Stimulated activated CD8-positive, alpha-beta memory T cell treated with anti-CD3 and anti-CD28 coated beads, Interleukin-4, amount 100 ng/mL, for 4 hours (primary cell): ENCODE measurements around the gene SLC50A1.

ENCODE experiments used
- DNase-seq, 2 donors: peaks; one replicate each; pipeline ENCODE4 v3.0.0-alpha.2; 2020; ENCODE audit warnings: low read depth in 2 of 2, low spot score in 1 of 2

SLC50A1 gene

DNA sequence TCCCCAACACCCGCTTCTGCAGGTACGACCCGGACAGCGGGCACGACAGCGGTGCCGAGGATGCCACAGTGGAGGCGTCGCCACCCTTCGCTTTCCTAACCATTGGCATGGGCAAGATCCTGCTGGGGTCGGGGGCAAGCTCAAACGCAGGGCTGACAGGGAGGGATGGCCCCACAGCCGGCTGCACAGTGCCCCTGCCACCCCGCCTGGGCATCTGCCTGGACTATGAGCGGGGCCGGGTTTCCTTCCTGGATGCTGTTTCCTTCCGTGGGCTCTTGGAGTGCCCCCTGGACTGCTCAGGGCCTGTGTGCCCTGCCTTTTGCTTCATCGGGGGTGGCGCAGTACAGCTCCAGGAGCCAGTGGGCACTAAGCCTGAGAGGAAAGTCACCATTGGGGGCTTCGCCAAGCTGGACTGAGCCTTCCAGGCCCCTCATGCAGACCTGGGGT is 48.1 kb downstream of the SLC50A1 start:
- DNase-seq: no peak

- DNase-seq: no peak
Measured at GRCh38 chr1:155184351-155184811, 48.7 kb downstream of the SLC50A1 start.

DNA sequence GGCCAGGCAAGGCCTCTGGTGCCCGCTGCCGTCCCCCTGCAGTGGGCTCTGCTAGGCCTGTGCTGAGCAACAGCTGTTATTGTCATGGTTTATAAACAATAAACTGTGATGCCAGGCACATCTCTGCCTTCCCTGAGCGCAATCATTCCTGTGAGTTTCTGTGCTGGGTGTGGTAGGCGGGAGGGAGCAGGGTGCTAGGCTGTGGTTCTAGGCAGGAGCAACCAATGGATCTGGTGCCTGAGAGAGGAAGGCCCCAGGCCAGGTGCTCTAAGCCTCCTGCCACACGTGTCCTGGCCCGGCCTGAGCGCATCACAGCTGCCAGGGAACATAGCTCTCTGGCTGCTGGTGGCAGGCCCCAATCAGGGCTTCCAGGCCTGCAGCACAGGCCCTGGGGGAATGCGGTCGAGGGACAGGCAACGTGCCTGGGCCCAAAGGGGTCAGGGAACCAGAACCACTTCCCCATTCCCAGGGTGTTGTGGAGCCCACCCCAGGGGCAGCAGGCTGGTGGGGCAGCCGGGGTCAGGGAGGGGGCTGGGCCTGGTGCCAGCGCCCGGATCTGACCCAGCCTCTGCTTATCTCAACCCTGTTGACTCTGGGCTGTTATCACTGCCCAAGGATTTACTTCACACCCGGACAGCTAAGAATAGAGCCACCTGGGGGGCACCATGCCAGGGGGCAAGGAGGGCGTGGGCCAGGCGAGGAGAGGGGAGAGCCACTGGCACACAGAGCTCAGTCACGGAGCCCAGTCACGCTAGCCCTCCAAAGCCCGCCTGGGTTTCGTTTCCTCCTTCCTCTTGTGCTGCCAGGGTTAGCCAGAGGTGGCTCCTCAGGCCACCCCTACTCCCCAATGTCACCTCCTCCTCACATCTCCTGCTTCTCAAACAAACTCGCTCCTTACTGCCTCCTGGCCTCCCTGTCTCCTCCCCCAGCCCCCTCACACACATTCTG is 49.5 kb downstream of the SLC50A1 start:
- no peak for DNase-seq

DNA sequence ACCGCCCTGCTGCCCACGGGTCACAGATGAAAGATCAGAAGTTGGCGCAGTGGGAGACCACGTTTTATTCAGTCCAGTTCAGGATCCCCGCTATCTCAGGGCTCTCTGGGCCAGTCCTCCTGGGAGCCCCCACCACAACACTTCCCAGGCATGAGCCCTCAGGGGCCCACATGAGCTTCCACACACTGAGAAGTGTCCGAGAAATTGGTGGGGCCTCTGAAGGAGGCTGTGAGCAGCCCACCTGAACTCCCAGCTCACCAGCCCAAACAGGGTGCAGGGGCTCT is 50.1 kb downstream of the SLC50A1 start:
- DNase-seq: no peak

DNA sequence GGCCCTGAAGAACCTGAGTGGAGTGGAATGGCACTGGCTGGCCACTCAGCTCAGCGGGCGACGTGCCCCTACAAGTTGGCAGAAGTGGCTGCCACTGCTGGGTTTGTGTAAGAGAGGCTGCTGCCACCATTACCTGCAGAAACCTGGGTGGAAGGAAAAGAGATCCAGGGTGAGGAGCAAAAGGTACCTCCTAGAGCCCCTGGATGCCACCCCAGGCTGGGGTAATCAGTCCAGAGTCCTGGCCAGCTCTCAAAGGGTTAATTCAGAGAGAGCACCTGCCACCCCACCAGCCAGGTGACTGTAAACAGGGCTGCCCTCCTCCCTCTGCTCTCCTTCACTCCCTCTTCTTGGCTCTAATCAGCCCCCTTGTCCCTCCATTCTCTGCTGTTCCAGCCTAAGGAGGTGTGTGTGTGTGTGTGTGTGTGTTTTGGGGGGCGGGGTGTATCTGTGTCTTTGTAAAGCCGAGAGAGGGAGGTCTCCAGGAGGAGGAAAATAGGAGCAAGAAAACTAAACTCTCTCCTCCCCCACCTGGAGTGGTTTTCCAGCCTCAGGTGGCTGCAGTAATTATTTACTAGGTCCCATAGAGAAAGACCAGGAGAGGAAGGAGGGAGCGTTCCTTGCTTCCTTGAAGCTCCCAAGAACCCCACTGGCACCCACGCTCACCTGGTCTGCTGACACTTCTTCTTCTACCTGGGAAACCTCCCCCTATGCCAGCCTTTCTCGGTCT is 50.6 kb downstream of the SLC50A1 start:
- no peak for DNase-seq

- no peak for DNase-seq
Measured at GRCh38 chr1:155186794-155187455, 51.3 kb downstream of the SLC50A1 start.

GRCh38 chr1:155187456-155187891 is 51.8 kb downstream of the SLC50A1 start:
- no peak for DNase-seq

DNA sequence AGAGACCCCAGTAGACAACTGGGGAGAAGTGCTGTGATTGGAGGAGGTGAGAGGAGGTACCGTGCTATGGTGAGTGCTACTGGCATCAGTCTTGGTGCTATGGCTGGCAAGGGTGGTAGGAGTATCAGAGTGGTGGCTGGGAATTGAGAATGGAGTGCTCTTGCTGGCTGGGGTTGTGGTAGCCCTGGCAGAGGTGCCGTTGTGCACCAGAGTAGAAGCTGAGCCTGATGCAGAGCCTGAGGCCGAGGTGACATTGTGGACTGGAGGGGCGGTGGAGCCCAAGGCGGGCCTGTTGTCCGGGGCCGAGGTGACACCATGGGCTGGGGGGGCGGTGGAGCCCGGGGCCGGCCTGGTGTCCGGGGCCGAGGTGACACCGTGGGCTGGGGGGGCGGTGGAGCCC is 52.6 kb downstream of the SLC50A1 start:
- no peak for DNase-seq
